WTC11 (cell line): ENCODE measurements around the gene INHA. TPM values are rescaled to one million over a fixed set of nuclear protein-coding genes. Genes with fewer than 3 reads are reported as not detected.

ENCODE experiments used
- ATAC-seq: fragments of 200-7000 bp; cut with Tn5 transposase; 2 replicates; pipeline ENCODE4 v1.10.0; 2021; ENCODE audit warnings: mild to moderate bottlenecking, moderate library complexity
- CTCF ChIA-PET: fragments of 300-600 bp; sonication (Branson Sonifier 250); formaldehyde crosslinking; loops from one replicate; lab custom pipeline; 2021; ENCODE audit warnings: antibody characterized with exemption; lab: Charles Lee
- POLR2A ChIA-PET: fragments of 350-600 bp; sonication (Branson Sonifier 250); formaldehyde crosslinking; loops from one replicate; lab custom pipeline; 2021; ENCODE audit warnings: antibody characterized with exemption; lab: Charles Lee
- DNase-seq: peaks from one replicate; pipeline ENCODE4 v3.0.0; 2021; ENCODE audit warnings: low spot score
- H3K27ac Mint-ChIP-seq: 2 replicates; pipeline ENCODE4 v1.8.0; 2021; ENCODE audit warnings: mixed read lengths
- H3K27me3 Mint-ChIP-seq: 2 replicates; pipeline ENCODE4 v1.8.0; 2021; ENCODE audit warnings: low read depth, mild to moderate bottlenecking, moderate library complexity, mixed read lengths
- H3K36me3 Mint-ChIP-seq: 2 replicates; pipeline ENCODE4 v1.8.0; 2021; ENCODE audit warnings: mixed read lengths
- H3K4me1 Mint-ChIP-seq: 2 replicates; pipeline ENCODE4 v1.8.0; 2022; ENCODE audit warnings: mixed read lengths
- H3K4me3 Mint-ChIP-seq: 2 replicates; pipeline ENCODE4 v1.8.0; 2021; ENCODE audit warnings: mild to moderate bottlenecking, moderate library complexity, mixed read lengths
- H3K9me3 Mint-ChIP-seq: 2 replicates; pipeline ENCODE4 v1.8.0; 2021; ENCODE audit warnings: mixed read lengths
- FOXJ3 ChIP-seq: sonication (generic); formaldehyde crosslinking; IDR thresholded peaks from 2 replicates; pipeline ENCODE4 v1.9.0; 2021; ENCODE audit warnings: missing genetic modification reagents, mild to moderate bottlenecking, borderline replicate concordance
- FOXP1 ChIP-seq: sonication (generic); formaldehyde crosslinking; IDR thresholded peaks from 2 replicates; pipeline ENCODE4 v1.8.0; 2022; ENCODE audit warnings: missing genetic modification reagents, mild to moderate bottlenecking, moderate library complexity, borderline replicate concordance
- GTF2I ChIP-seq: fragments of 250-450 bp; sonication (Bioruptor Pico); conservative IDR thresholded peaks from 2 replicates; pipeline ENCODE4 v1.4.0; 2021; ENCODE audit warnings: mild to moderate bottlenecking
- IRF2 ChIP-seq: sonication (generic); formaldehyde crosslinking; IDR thresholded peaks from 2 replicates; pipeline ENCODE4 v1.8.0; 2022; ENCODE audit warnings: low read depth, missing genetic modification reagents, borderline replicate concordance
- KAT7 ChIP-seq: sonication (generic); formaldehyde crosslinking; IDR thresholded peaks from 2 replicates; pipeline ENCODE4 v1.8.1; 2023; ENCODE audit warnings: missing genetic modification reagents, mild to moderate bottlenecking, borderline replicate concordance
- RELA ChIP-seq: sonication (generic); formaldehyde crosslinking; IDR thresholded peaks from 2 replicates; pipeline ENCODE4 v1.8.1; 2022; ENCODE audit warnings: missing genetic modification reagents, mild to moderate bottlenecking, borderline replicate concordance
- TP53 ChIP-seq: sonication (generic); formaldehyde crosslinking; IDR thresholded peaks from 2 replicates; pipeline ENCODE4 v1.8.1; 2023; ENCODE audit warnings: mild to moderate bottlenecking, missing genetic modification reagents
- total RNA-seq: library from RNA; stranded (reverse); gene quantifications from 3 replicates; pipeline ENCODE4 v1.2.3, GENCODE V29; 2021
- TF ChIP-seq, protein P1 (sequence below): sonication (generic); formaldehyde crosslinking; IDR thresholded peaks from 2 replicates; pipeline ENCODE4 v1.8.0; 2023; ENCODE audit warnings: mild to moderate bottlenecking, missing genetic modification reagents
- TF ChIP-seq, protein P2 (sequence below): sonication (generic); formaldehyde crosslinking; IDR thresholded peaks from 2 replicates; pipeline ENCODE4 v1.8.0; 2022; ENCODE audit warnings: mild to moderate bottlenecking, missing genetic modification reagents
- TF ChIP-seq, protein P3 (sequence below): sonication (generic); formaldehyde crosslinking; IDR thresholded peaks from 2 replicates; pipeline ENCODE4 v1.8.0; 2022; ENCODE audit warnings: mild to moderate bottlenecking, missing genetic modification reagents
- TF ChIP-seq, protein P4 (sequence below): sonication (generic); formaldehyde crosslinking; IDR thresholded peaks from 2 replicates; pipeline ENCODE4 v1.8.1; 2022; ENCODE audit warnings: mild to moderate bottlenecking, missing genetic modification reagents, moderate library complexity, borderline replicate concordance
- TF ChIP-seq, protein P5 (sequence below): sonication (generic); formaldehyde crosslinking; IDR thresholded peaks from 2 replicates; pipeline ENCODE4 v1.8.0; 2022; ENCODE audit warnings: mild to moderate bottlenecking, missing genetic modification reagents
- TF ChIP-seq, protein P6 (sequence below): sonication (generic); formaldehyde crosslinking; IDR thresholded peaks from 2 replicates; pipeline ENCODE4 v1.8.1; 2023; ENCODE audit warnings: mild to moderate bottlenecking, missing genetic modification reagents
- TF ChIP-seq, protein P7 (sequence below): sonication (generic); formaldehyde crosslinking; IDR thresholded peaks from 2 replicates; pipeline ENCODE4 v1.8.1; 2023; ENCODE audit warnings: mild to moderate bottlenecking, missing genetic modification reagents, borderline replicate concordance

Gene INHA
- total RNA-seq, 1 experiment from 2014 or later, result 1.4 TPM

DNA sequence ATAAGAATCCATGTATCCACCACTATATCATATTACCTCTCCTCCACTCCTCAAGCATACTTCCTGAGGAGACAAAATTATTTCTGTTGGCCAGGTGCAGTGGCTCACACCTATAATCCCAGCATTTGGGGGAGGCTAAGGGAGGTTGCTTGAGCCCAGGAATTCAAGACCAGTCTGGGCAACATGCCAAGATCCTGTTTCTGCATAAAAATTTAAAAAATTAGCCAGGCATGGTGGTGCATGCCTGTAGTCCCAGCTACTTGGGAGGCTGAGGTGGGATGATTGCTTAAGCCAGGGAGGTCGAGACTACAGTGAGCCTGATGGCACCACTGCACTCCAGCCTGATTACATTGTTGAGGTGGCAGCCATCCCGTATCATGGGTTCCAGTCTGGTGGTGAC, 9.2 kb downstream of the INHA start (continued):
- TF ChIP-seq, protein P1, sequence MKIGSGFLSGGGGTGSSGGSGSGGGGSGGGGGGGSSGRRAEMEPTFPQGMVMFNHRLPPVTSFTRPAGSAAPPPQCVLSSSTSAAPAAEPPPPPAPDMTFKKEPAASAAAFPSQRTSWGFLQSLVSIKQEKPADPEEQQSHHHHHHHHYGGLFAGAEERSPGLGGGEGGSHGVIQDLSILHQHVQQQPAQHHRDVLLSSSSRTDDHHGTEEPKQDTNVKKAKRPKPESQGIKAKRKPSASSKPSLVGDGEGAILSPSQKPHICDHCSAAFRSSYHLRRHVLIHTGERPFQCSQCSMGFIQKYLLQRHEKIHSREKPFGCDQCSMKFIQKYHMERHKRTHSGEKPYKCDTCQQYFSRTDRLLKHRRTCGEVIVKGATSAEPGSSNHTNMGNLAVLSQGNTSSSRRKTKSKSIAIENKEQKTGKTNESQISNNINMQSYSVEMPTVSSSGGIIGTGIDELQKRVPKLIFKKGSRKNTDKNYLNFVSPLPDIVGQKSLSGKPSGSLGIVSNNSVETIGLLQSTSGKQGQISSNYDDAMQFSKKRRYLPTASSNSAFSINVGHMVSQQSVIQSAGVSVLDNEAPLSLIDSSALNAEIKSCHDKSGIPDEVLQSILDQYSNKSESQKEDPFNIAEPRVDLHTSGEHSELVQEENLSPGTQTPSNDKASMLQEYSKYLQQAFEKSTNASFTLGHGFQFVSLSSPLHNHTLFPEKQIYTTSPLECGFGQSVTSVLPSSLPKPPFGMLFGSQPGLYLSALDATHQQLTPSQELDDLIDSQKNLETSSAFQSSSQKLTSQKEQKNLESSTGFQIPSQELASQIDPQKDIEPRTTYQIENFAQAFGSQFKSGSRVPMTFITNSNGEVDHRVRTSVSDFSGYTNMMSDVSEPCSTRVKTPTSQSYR (CRISPR knock-in tag), result no peak

DNA sequence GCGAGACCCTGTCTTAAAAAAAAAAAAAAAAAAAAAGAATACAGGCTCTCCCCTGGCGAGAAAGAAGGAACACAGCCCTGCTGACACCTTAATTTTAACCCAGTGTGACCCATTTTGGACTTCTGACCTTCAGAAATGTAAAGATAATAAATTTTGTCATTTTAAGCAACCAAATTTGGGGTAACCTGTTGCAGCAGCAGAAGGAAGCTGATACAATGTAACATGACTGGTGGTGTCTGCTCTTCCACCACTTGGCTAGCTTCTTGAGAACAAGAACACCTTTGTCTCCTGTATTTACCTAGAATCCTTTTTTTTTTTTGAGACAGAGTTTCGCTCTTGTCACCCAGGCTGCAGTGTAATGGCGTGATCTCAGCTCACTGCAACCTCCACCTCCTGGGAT, 19.0 kb downstream of the INHA start:
- ChIA-PET CTCF (interaction anchor here (0.7 to 1.8 kb wide), 2 partner anchors 31 to 284 kb away, joined by 3 to 7 read pairs; no protein-coding TSS in a partner anchor), POLR2A (no interaction called here)
- no peak overlapping the region for H3K27ac Mint-ChIP-seq
- no peak overlapping the region for H3K4me3 Mint-ChIP-seq
- H3K27me3 Mint-ChIP-seq, result peaks cover 24% of the 10 kb centered on the region
- no peaks in the 10 kb centered on the region for H3K36me3 Mint-ChIP-seq
- no peak for DNase-seq
- H3K4me1 Mint-ChIP-seq, result peaks cover 15% of the 10 kb centered on the region
- peaks cover 3% of the 10 kb centered on the region; the same call in 1 of the 2 replicates for H3K9me3 Mint-ChIP-seq
- no peak for ATAC-seq
- TF ChIP-seq GTF2I (CRISPR knock-in tag), result no peak
- TF ChIP-seq, protein P2, sequence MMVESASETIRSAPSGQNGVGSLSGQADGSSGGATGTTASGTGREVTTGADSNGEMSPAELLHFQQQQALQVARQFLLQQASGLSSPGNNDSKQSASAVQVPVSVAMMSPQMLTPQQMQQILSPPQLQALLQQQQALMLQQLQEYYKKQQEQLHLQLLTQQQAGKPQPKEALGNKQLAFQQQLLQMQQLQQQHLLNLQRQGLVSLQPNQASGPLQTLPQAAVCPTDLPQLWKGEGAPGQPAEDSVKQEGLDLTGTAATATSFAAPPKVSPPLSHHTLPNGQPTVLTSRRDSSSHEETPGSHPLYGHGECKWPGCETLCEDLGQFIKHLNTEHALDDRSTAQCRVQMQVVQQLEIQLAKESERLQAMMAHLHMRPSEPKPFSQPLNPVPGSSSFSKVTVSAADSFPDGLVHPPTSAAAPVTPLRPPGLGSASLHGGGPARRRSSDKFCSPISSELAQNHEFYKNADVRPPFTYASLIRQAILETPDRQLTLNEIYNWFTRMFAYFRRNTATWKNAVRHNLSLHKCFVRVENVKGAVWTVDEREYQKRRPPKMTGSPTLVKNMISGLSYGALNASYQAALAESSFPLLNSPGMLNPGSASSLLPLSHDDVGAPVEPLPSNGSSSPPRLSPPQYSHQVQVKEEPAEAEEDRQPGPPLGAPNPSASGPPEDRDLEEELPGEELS (CRISPR knock-in tag), result no peak
- TF ChIP-seq KAT7 (CRISPR knock-in tag), result no peak
- TF ChIP-seq, protein P3, sequence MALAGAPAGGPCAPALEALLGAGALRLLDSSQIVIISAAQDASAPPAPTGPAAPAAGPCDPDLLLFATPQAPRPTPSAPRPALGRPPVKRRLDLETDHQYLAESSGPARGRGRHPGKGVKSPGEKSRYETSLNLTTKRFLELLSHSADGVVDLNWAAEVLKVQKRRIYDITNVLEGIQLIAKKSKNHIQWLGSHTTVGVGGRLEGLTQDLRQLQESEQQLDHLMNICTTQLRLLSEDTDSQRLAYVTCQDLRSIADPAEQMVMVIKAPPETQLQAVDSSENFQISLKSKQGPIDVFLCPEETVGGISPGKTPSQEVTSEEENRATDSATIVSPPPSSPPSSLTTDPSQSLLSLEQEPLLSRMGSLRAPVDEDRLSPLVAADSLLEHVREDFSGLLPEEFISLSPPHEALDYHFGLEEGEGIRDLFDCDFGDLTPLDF, result no peak
- TF ChIP-seq RELA (CRISPR knock-in tag), result no peak
- TF ChIP-seq, protein P4, sequence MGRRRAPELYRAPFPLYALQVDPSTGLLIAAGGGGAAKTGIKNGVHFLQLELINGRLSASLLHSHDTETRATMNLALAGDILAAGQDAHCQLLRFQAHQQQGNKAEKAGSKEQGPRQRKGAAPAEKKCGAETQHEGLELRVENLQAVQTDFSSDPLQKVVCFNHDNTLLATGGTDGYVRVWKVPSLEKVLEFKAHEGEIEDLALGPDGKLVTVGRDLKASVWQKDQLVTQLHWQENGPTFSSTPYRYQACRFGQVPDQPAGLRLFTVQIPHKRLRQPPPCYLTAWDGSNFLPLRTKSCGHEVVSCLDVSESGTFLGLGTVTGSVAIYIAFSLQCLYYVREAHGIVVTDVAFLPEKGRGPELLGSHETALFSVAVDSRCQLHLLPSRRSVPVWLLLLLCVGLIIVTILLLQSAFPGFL (CRISPR knock-in tag), result no peak
- TF ChIP-seq, protein P5, sequence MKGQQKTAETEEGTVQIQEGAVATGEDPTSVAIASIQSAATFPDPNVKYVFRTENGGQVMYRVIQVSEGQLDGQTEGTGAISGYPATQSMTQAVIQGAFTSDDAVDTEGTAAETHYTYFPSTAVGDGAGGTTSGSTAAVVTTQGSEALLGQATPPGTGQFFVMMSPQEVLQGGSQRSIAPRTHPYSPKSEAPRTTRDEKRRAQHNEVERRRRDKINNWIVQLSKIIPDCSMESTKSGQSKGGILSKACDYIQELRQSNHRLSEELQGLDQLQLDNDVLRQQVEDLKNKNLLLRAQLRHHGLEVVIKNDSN (CRISPR knock-in tag), result no peak
- TF ChIP-seq, protein P6, sequence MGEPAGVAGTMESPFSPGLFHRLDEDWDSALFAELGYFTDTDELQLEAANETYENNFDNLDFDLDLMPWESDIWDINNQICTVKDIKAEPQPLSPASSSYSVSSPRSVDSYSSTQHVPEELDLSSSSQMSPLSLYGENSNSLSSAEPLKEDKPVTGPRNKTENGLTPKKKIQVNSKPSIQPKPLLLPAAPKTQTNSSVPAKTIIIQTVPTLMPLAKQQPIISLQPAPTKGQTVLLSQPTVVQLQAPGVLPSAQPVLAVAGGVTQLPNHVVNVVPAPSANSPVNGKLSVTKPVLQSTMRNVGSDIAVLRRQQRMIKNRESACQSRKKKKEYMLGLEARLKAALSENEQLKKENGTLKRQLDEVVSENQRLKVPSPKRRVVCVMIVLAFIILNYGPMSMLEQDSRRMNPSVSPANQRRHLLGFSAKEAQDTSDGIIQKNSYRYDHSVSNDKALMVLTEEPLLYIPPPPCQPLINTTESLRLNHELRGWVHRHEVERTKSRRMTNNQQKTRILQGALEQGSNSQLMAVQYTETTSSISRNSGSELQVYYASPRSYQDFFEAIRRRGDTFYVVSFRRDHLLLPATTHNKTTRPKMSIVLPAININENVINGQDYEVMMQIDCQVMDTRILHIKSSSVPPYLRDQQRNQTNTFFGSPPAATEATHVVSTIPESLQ (CRISPR knock-in tag), result no peak
- TF ChIP-seq, protein P7, sequence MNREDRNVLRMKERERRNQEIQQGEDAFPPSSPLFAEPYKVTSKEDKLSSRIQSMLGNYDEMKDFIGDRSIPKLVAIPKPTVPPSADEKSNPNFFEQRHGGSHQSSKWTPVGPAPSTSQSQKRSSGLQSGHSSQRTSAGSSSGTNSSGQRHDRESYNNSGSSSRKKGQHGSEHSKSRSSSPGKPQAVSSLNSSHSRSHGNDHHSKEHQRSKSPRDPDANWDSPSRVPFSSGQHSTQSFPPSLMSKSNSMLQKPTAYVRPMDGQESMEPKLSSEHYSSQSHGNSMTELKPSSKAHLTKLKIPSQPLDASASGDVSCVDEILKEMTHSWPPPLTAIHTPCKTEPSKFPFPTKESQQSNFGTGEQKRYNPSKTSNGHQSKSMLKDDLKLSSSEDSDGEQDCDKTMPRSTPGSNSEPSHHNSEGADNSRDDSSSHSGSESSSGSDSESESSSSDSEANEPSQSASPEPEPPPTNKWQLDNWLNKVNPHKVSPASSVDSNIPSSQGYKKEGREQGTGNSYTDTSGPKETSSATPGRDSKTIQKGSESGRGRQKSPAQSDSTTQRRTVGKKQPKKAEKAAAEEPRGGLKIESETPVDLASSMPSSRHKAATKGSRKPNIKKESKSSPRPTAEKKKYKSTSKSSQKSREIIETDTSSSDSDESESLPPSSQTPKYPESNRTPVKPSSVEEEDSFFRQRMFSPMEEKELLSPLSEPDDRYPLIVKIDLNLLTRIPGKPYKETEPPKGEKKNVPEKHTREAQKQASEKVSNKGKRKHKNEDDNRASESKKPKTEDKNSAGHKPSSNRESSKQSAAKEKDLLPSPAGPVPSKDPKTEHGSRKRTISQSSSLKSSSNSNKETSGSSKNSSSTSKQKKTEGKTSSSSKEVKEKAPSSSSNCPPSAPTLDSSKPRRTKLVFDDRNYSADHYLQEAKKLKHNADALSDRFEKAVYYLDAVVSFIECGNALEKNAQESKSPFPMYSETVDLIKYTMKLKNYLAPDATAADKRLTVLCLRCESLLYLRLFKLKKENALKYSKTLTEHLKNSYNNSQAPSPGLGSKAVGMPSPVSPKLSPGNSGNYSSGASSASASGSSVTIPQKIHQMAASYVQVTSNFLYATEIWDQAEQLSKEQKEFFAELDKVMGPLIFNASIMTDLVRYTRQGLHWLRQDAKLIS, result no peak
- no peak for TF ChIP-seq TP53 (CRISPR knock-in tag)
- no peak for TF ChIP-seq IRF2 (CRISPR knock-in tag)
- no peak for TF ChIP-seq FOXJ3 (CRISPR knock-in tag)
- TF ChIP-seq FOXP1 (CRISPR knock-in tag), result no peak
- TF ChIP-seq, protein P1 (CRISPR knock-in tag), result no peak
